HFFc6 (cell line): ENCODE results near the gene HACD1. TPM values are rescaled to one million over a fixed set of nuclear protein-coding genes. Genes with fewer than 3 reads are reported as not detected.
"Not testable (repeated sequence)": the region's sequence is repeated elsewhere in the genome, so short reads cannot be mapped to it uniquely, and the experiment has no call there.

ENCODE experiments used
- DNase-seq: peaks from one replicate; pipeline ENCODE4 v3.0.0-alpha.2; 2018
- H3K27ac Mint-ChIP-seq: 2 replicates; pipeline ENCODE4 v1.8.0; 2020; ENCODE audit warnings: mild to moderate bottlenecking, mixed read lengths
- H3K27me3 Mint-ChIP-seq: 2 replicates; pipeline ENCODE4 v1.8.0; 2021; ENCODE audit warnings: mild to moderate bottlenecking, moderate library complexity, mixed read lengths; ENCODE audit not compliant: insufficient read depth
- H3K36me3 Mint-ChIP-seq: 2 replicates; pipeline ENCODE4 v1.8.0; 2021; ENCODE audit warnings: low read depth, mixed read lengths
- H3K4me1 Mint-ChIP-seq: 2 replicates; pipeline ENCODE4 v1.8.0; 2020; ENCODE audit warnings: low read depth, mixed read lengths
- H3K4me3 Mint-ChIP-seq: 2 replicates; pipeline ENCODE4 v1.8.0; 2020; ENCODE audit warnings: mild to moderate bottlenecking, moderate library complexity, mixed read lengths
- H3K9me3 Mint-ChIP-seq: 2 replicates; pipeline ENCODE4 v1.8.0; 2020; ENCODE audit warnings: mild to moderate bottlenecking, mixed read lengths
- total RNA-seq, 6 experiments: library from RNA; stranded (reverse); fragmentation: NEBNext Ultra II Directional; extraction: Animal tissue kit (Norgen Biotek cat#: 25700); gene quantifications; 2 replicates in 1 of 6; 3 replicates in 5 of 6; pipeline ENCODE4 v1.2.3, GENCODE V29; 2021
- TF ChIP-seq, protein P1 (sequence below): fragments of 200-600 bp; sonication (generic); IDR thresholded peaks from 2 replicates; pipeline ENCODE4 v1.5.0; 2021; ENCODE audit warnings: antibody characterized with exemption, mild to moderate bottlenecking

The HACD1 gene
- total RNA-seq, 6 experiments from 2014 or later, result 84.6 to 138 (median 100) TPM

DNA sequence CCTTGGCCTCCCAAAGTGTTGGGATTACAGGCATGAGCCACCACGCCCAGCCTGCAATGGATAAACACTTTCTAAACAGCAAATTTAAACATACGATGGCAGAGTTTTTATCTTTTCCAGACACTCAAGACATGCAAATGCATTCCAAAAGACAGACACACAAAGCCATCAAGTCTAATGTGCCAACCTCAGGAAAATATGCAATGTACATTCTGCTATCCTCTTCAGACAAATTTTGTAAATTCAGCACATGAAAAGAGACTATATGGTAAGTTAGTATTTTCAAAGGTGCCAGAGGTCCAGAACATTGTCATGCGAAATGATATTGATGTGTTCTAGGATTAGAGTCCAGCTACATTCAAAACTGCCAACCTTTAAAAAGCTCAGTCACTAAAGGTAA lies 19.8 kb downstream of the HACD1 start:
- TF ChIP-seq, protein P1, sequence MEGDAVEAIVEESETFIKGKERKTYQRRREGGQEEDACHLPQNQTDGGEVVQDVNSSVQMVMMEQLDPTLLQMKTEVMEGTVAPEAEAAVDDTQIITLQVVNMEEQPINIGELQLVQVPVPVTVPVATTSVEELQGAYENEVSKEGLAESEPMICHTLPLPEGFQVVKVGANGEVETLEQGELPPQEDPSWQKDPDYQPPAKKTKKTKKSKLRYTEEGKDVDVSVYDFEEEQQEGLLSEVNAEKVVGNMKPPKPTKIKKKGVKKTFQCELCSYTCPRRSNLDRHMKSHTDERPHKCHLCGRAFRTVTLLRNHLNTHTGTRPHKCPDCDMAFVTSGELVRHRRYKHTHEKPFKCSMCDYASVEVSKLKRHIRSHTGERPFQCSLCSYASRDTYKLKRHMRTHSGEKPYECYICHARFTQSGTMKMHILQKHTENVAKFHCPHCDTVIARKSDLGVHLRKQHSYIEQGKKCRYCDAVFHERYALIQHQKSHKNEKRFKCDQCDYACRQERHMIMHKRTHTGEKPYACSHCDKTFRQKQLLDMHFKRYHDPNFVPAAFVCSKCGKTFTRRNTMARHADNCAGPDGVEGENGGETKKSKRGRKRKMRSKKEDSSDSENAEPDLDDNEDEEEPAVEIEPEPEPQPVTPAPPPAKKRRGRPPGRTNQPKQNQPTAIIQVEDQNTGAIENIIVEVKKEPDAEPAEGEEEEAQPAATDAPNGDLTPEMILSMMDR, result no peak
- Mint-ChIP-seq H3K36me3 (peaks cover 9% of the 10 kb centered on the region; the same call in 1 of the 2 replicates), H3K4me1 (peaks cover 5% of the 10 kb centered on the region; the same call in 1 of the 2 replicates), H3K9me3 (no peaks in the 10 kb centered on the region), H3K27me3 (no peaks in the 10 kb centered on the region), H3K4me3 (no peak overlapping the region), H3K27ac (no peak overlapping the region)
- DNase-seq, result no peak

DNA sequence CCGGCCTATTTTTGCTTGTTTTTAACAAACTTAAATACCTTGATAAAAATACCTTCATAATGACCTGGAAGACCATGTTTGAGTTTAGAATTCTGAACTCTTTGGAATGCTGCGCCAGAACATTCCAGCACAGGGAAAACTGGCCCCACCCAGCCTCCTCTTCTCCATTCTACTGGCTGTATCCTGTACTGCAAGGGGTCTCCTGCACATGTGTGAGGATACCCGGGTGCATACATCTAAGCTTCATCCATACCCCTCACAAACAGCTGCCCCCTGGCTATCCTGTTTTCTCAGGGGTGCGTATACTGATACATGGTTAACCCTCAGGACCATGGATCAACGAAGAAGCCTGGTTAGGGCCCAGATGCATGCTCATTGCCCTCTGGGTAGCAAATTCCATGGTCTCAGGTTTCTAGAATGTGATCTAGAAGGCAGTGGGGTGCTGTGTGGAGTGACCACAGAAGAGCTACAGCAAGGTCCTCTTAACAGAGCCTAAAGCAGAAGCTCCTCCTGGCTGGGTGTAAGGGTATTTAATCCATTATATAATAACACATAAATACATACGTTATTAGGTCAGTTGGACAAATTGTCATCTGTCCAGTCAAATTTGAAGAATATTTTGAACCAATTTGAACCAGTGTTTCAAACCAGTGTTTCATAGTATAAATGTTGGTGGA lies 26.1 kb downstream of the HACD1 start:
- Mint-ChIP-seq H3K4me3 (no peak overlapping the region), H3K36me3 (peaks cover under 1% of the 10 kb centered on the region; the same call in 1 of the 2 replicates)

DNA sequence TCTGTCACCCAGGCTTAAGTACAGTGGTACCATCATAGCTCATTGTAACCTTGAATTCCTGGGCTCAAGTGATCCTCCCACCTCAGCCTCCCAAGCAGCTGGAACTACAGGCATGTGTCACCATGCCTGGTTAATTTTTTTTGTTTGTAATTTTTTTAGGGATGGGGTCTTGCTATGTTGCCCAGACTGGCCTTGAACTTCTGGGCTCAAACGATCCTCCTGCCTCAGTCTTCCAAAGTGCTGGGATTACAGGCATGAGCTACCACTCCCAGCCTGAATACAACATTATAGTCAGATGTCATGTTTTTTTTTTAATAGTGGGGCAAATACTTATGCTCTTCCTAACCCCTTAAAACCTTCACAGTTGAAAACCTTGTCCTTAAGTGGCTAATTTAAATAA lies 27.9 kb downstream of the HACD1 start:
- not testable (repeated sequence) for DNase-seq, H3K27ac Mint-ChIP-seq

More for the DNA sequence above, 26.1 kb downstream of the HACD1 start:
- TF ChIP-seq, protein P1, result no peak
- no peak for DNase-seq
- no peak overlapping the region for H3K27ac Mint-ChIP-seq
- peaks cover 17% of the 10 kb centered on the region for H3K4me1 Mint-ChIP-seq
- H3K9me3 Mint-ChIP-seq, result no peaks in the 10 kb centered on the region
- no peaks in the 10 kb centered on the region for H3K27me3 Mint-ChIP-seq

DNA sequence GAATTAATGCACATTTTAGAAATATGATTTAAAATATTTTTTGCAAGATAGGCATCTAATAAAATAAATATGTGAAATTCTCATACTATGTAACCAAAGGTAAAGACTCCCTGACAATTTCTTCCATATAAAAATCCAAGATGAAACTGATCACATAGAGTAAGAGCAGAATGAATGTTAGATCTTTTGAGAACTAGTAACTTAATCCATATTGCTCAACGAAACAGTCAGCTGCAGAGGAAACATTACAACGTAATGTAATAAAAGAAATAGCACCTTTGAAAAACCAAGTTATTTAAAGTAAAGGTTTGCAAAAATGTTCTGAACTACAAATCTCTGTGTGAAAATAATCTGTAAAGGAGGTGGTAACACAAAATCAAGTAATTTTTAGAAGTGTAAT lies 28.8 kb downstream of the HACD1 start:
- TF ChIP-seq, protein P1, result no peak
- Mint-ChIP-seq H3K4me1 (peaks cover 17% of the 10 kb centered on the region), H3K27ac (no peak overlapping the region), H3K36me3 (no peaks in the 10 kb centered on the region), H3K9me3 (no peaks in the 10 kb centered on the region), H3K4me3 (no peak overlapping the region), H3K27me3 (no peaks in the 10 kb centered on the region)
- DNase-seq, result no peak

More for the DNA sequence above, 27.9 kb downstream of the HACD1 start:
- H3K9me3 Mint-ChIP-seq, H3K27me3 Mint-ChIP-seq, H3K36me3 Mint-ChIP-seq, H3K4me3 Mint-ChIP-seq: not testable (repeated sequence)
- peaks cover 17% of the 10 kb centered on the region for H3K4me1 Mint-ChIP-seq

DNA sequence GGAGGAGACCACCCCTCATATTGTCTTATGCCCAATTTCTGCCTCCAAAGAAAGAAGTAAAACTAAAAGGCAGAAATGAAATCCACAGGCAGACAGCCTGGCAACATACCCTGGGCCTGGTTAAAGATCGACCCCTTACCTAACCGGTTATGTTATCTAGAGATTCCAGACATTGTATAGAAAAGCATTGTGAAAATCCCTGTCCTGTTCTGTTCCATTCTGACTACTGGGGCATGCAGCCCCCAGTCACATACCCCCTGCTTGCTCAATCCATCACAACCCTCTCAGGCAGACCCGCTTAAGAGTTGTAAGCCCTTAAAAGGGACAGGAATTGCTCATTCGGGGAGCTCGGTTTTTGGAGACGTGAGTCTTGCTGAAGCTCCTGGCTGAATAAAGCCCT lies 29.9 kb downstream of the HACD1 start:
- H3K4me3 Mint-ChIP-seq, H3K9me3 Mint-ChIP-seq, H3K27me3 Mint-ChIP-seq, H3K36me3 Mint-ChIP-seq, DNase-seq: not testable (repeated sequence)
- peak overlapping the region; percentile 22; the same call in 1 of the 2 replicates for H3K27ac Mint-ChIP-seq
- peaks cover 17% of the 10 kb centered on the region for H3K4me1 Mint-ChIP-seq

DNA sequence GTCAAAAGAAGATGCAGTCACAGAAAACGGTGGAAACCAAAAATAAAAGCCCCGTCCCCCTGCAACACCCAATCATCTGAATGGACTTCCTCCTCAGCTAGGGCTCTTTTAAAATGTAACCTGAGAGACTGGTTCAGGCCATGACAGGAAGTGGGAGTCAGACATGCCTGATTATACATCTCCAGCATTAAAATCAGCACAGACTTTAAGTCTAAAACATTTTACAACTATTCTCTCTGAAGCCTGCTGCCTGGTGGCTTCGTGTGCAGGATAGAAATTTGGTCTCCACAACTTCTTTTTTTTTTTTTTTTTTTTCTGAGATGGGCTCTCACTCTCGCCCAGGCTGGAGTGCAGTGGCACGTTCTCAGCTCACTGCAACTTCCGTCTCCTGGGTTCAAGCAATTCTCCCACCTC lies 30.3 kb downstream of the HACD1 start:
- TF ChIP-seq, protein P1, result no peak
- H3K4me1 Mint-ChIP-seq, result peaks cover 17% of the 10 kb centered on the region
- DNase-seq, result peak; percentile 16
- H3K9me3 Mint-ChIP-seq, result no peaks in the 10 kb centered on the region
- no peaks in the 10 kb centered on the region for H3K36me3 Mint-ChIP-seq
- no peak overlapping the region for H3K4me3 Mint-ChIP-seq
- H3K27me3 Mint-ChIP-seq, result no peaks in the 10 kb centered on the region
- H3K27ac Mint-ChIP-seq, result no peak overlapping the region; the same call in 1 of the 2 replicates
